Testis (tissue), 3 donors: Measurements from ENCODE around the gene YBX2. TPM values are rescaled to one million over a fixed set of nuclear protein-coding genes. Genes with fewer than 3 reads are reported as not detected.

Experiments used
- DNase-seq: peaks from one replicate; pipeline ENCODE4 v3.0.0-alpha.2; 2019
- H3K27ac ChIP-seq, 2 donors: fragments of 200-600 bp; sonication (generic); one replicate each; pipeline ENCODE4 v1.5.1; 2019
- H3K27me3 ChIP-seq: fragments of 200-600 bp; sonication (generic); one replicate; pipeline ENCODE4 v1.5.1; 2019
- H3K36me3 ChIP-seq: fragments of 200-600 bp; sonication (generic); one replicate; pipeline ENCODE4 v1.5.1; 2017; ENCODE audit warnings: low read depth; ENCODE audit errors: missing control alignments
- H3K4me1 ChIP-seq: fragments of 200-600 bp; sonication (generic); one replicate; pipeline ENCODE4 v1.5.1; 2019
- H3K4me3 ChIP-seq, 2 donors: fragments of 200-600 bp; sonication (generic); one replicate each; pipeline ENCODE4 v1.5.1; 2017 to 2019
- H3K9me3 ChIP-seq: fragments of 200-600 bp; sonication (generic); one replicate; pipeline ENCODE4 v1.5.1; 2017
- CTCF ChIP-seq, 3 experiments: fragments of 450-650 bp in 2 of 3; fragments of 200-600 bp in 1 of 3; sonication (generic) in 1 of 3; IDR thresholded peaks; one replicate each; pipeline ENCODE4 v1.5.1; 2016 to 2019; ENCODE audit warnings: antibody characterized with exemption in 3 of 3, mild to moderate bottlenecking in 2 of 3, moderate library complexity in 1 of 3
- POLR2A ChIP-seq: fragments of 450-650 bp; IDR thresholded peaks from one replicate; pipeline ENCODE4 v1.6.1; 2017; ENCODE audit warnings: antibody characterized with exemption, mild to moderate bottlenecking, moderate library complexity
- WGBS, 2 donors: methylation state at CpG; one replicate each; pipeline ENCODE4 v1.1.5; 2018; 5-methylcytosine and 5-hydroxymethylcytosine counted together
- intact Hi-C: fragments of 100-400 bp; cut with DNase I; formaldehyde crosslinking; loops from one replicate; pipeline ENCODE4 v1.15.1; 2023; ENCODE audit warnings: low total_unique reads
- polyA plus RNA-seq: library from polyadenylated mRNA; stranded (reverse); fragments of 350-450 nt; fragmentation: Illumina TruSeq; extraction: RNeasy Lipid Tissue Mini Kit (QIAGEN cat#74804); gene quantifications from one replicate; pipeline ENCODE4 v1.2.3, GENCODE V29; 2014; ENCODE audit warnings: low read depth, low replicate concordance; ENCODE audit not compliant: insufficient read depth
- total RNA-seq, 2 donors: library from RNA; depleted of rRNA; stranded (reverse); fragments of >200 nt; gene quantifications; one replicate each; pipeline ENCODE4 v1.2.3, GENCODE V29; 2016

The YBX2 gene
- total and polyA plus RNA-seq, 3 donors from 2014 or later: 276 to 1,120 (median 549) TPM

GRCh38 chr17:7311110-7311705, 16.8 kb upstream of the YBX2 start:
- 62 to 72% methylated on average over 7 of the region's 7 CpGs for WGBS, 2 donors
- H3K36me3 ChIP-seq: no peaks in the 10 kb centered on the region
- H3K4me1 ChIP-seq: peaks cover 11% of the 10 kb centered on the region
- DNase-seq: no peak
- no peaks in the 10 kb centered on the region for H3K9me3 ChIP-seq
- H3K4me3 ChIP-seq: no peak overlapping the region
- H3K27me3 ChIP-seq: no peaks in the 10 kb centered on the region
- intact Hi-C loops: no loop called here
- TF ChIP-seq CTCF (IDR thresholded peaks at IDR 0.05): no peak
- no peak for TF ChIP-seq POLR2A
- no peak overlapping the region for H3K27ac ChIP-seq

DNA sequence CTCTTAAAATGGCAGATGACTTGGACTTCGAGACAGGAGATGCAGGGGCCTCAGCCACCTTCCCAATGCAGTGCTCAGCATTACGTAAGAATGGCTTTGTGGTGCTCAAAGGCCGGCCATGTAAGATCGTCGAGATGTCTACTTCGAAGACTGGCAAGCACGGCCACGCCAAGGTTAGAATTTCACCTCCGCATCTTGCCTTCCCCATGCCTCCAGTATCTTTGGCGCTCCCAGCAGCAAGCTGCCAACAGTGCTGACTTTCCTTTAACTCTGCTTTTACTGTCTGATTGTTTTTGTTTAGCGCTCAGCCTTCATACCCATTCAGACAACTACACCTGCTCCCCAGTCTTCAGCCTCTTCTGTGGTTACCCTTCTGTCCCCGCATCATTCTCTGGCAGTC, 15.2 kb upstream of the YBX2 start:
- no peaks in the 10 kb centered on the region for H3K9me3 ChIP-seq
- no peaks in the 10 kb centered on the region for H3K27me3 ChIP-seq
- TF ChIP-seq POLR2A (no peak), CTCF (IDR thresholded peaks at IDR 0.05) (no peak)
- H3K4me1 ChIP-seq: peaks cover 11% of the 10 kb centered on the region
- H3K4me3 ChIP-seq: peak overlapping the region in 1 of 2 donors; percentile 88
- DNase-seq: no peak
- no peak overlapping the region for H3K27ac ChIP-seq
- intact Hi-C loops: no loop called here
- H3K36me3 ChIP-seq: no peaks in the 10 kb centered on the region
- WGBS, 2 donors: 67 to 75% methylated on average over 12 of the region's 12 CpGs

DNA sequence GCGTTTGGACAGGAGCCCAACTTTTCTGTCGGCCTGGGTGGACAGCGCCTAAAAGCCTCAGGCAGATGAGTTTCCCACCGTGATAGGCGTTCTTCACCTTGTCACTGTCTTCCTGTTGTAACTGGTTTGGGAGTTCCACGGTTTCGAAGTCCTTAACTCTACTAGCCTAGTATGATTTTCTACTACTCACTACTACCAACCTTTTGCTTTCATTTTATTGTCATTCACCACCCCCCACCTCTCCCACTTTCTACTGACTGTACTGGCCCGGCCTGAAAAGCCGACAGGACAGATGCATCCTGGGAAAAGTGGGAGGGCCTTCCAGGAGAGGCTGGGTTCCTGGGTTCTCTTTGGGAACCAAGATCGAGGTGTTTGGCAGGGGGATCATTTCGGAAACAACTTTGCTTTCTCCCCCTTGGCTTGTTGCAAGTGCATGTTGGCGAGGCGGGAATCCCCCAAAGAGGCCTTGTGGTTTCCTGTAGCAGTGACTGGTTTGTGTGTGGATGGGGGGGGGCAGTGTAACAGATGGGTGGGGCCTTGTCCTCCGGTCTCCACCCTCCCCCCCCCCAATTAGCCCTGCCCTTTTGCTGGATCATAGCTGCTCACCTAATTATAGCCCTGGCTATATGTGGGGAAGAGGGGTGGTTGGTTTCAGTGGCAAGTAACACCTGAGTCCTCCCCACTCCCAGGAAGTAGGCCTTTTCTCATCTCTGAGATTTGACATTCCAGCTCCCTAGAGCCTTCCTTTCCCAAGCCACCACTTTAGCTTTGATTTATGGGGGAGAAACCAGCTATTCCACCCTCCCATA, 14.4 kb upstream of the YBX2 start:
- peak overlapping the region; percentile 88 to 99 for H3K4me3 ChIP-seq
- peaks cover 11% of the 10 kb centered on the region for H3K4me1 ChIP-seq
- DNase-seq: peak; percentile 91
- H3K27ac ChIP-seq: peak overlapping the region; percentile 92 to 97
- no peaks in the 10 kb centered on the region for H3K9me3 ChIP-seq
- H3K36me3 ChIP-seq: no peaks in the 10 kb centered on the region
- TF ChIP-seq CTCF (IDR thresholded peaks at IDR 0.05) (no peak), POLR2A (no peak)
- intact Hi-C loops: no loop called here
- no peaks in the 10 kb centered on the region for H3K27me3 ChIP-seq
- 0 to 1% methylated on average over 14 of the region's 14 CpGs for WGBS, 2 donors

GRCh38 chr17:7307686-7308624, 13.5 kb upstream of the YBX2 start:
- no peak for TF ChIP-seq POLR2A
- no peak for TF ChIP-seq CTCF (IDR thresholded peaks at IDR 0.05)
- H3K36me3 ChIP-seq: no peaks in the 10 kb centered on the region
- H3K27me3 ChIP-seq: no peaks in the 10 kb centered on the region
- peak overlapping the region; percentile 92 to 97 for H3K27ac ChIP-seq
- intact Hi-C loops: no loop called here
- H3K4me1 ChIP-seq: peaks cover 11% of the 10 kb centered on the region
- peak; percentile 50 for DNase-seq
- H3K9me3 ChIP-seq: no peaks in the 10 kb centered on the region
- 1 to 2% methylated on average over 9 to 58 of the region's 104 CpGs for whole genome bisulfite sequencing, 2 donors
- peak overlapping the region; percentile 88 to 99 for H3K4me3 ChIP-seq
